H1 (cell line): ENCODE results near the gene TMEM255B. TPM values are rescaled to one million over a fixed set of nuclear protein-coding genes. Genes with fewer than 3 reads are reported as not detected.
A peak's percentile ranks its signal among the peaks of the same experiment; 100 is the strongest.

ENCODE experiments used
- CTCF ChIA-PET: fragments of 300-600 bp; sonication (Branson Sonifier 250); formaldehyde crosslinking; loops from one replicate; lab custom pipeline; 2021; ENCODE audit not compliant: partially characterized antibody; lab: Charles Lee
- POLR2A ChIA-PET: fragments of 300-600 bp; sonication (Branson Sonifier 250); formaldehyde crosslinking; loops from one replicate; lab custom pipeline; 2021; ENCODE audit warnings: inconsistent platforms; ENCODE audit not compliant: partially characterized antibody; lab: Charles Lee
- DNase-seq, 2 experiments: peaks; one replicate each; pipeline versions ENCODE4 v3.0.0 to v3.0.0-alpha.2; 2010 to 2022; ENCODE audit warnings: low spot score in 2 of 2, low read depth in 1 of 2, mixed read lengths in 1 of 2
- FAIRE-seq: peaks from 2 replicates; lab custom pipeline; 2011; peaks lifted over from hg19 to GRCh38; lab: Jason Lieb, UNC
- H2AFZ ChIP-seq: 2 replicates; pipeline ENCODE4 v1.8.1; 2012; ENCODE audit warnings: low read length, inconsistent platforms
- H2AK5ac ChIP-seq: 2 replicates; pipeline ENCODE4 v1.6.1; 2013; ENCODE audit warnings: low read depth, low read length
- H2BK120ac ChIP-seq: replicated peaks from 2 replicates; pipeline ENCODE3; 2013; ENCODE audit warnings: low read depth, low read length, inconsistent platforms
- H2BK12ac ChIP-seq: 2 replicates; pipeline ENCODE4 v1.6.1; 2013; ENCODE audit warnings: low read depth, low read length
- H2BK15ac ChIP-seq: 2 replicates; pipeline ENCODE4 v1.6.1; 2013; ENCODE audit warnings: low read length
- H2BK20ac ChIP-seq: 2 replicates; pipeline ENCODE4 v1.6.1; 2013; ENCODE audit warnings: low read length
- H2BK5ac ChIP-seq: 2 replicates; pipeline ENCODE4 v1.6.1; 2013; ENCODE audit warnings: low read depth, low read length
- H3K14ac ChIP-seq: 2 replicates; pipeline ENCODE4 v1.6.1; 2013; ENCODE audit warnings: inconsistent platforms; ENCODE audit not compliant: insufficient read length
- H3K18ac ChIP-seq: 2 replicates; pipeline ENCODE4 v1.6.1; 2013; ENCODE audit warnings: low read length; ENCODE audit errors: extremely low read depth
- H3K23ac ChIP-seq: 2 replicates; pipeline ENCODE4 v1.6.1; 2013; ENCODE audit warnings: inconsistent platforms; ENCODE audit not compliant: insufficient read length
- H3K23me2 ChIP-seq: 2 replicates; pipeline ENCODE4 v1.6.1; 2013; ENCODE audit warnings: low read depth, low read length
- H3K27ac ChIP-seq: 2 replicates; pipeline ENCODE4 v1.6.1; 2011; ENCODE audit warnings: low read depth, low read length, inconsistent platforms
- H3K27me3 ChIP-seq, 4 experiments: replicated peaks in 1 of 4; 1 replicate in 1 of 4; 2 replicates in 3 of 4; pipeline versions ENCODE4 v1.6.1 to v1.8.1; 2011 to 2013; ENCODE audit warnings: low read length in 3 of 4, mild to moderate bottlenecking in 3 of 4, inconsistent platforms in 2 of 4, mixed read lengths in 2 of 4, moderate library complexity in 1 of 4; ENCODE audit not compliant: control insufficient read depth in 3 of 4, insufficient read depth in 3 of 4; ENCODE audit errors: extremely low read depth in 1 of 4
- H3K36me3 ChIP-seq, 4 experiments: 2 replicates each; pipeline versions ENCODE4 v1.6.1 to v1.8.1; 2011 to 2013; ENCODE audit warnings: mild to moderate bottlenecking in 4 of 4, low read length in 3 of 4, moderate library complexity in 2 of 4, control low read depth in 1 of 4, inconsistent platforms in 1 of 4; ENCODE audit not compliant: insufficient read depth in 4 of 4, control insufficient read depth in 2 of 4
- H3K4ac ChIP-seq: replicated peaks from 2 replicates; pipeline ENCODE3; 2013; ENCODE audit warnings: low read length, low read depth, mixed read lengths, inconsistent platforms; ENCODE audit not compliant: insufficient read length
- H3K4me1 ChIP-seq, 4 experiments: replicated peaks in 1 of 4; 1 replicate in 1 of 4; 2 replicates in 3 of 4; pipeline versions ENCODE4 v1.6.1 to v1.8.1; 2011 to 2013; ENCODE audit warnings: low read length in 3 of 4, inconsistent platforms in 2 of 4, mixed read lengths in 1 of 4; ENCODE audit not compliant: insufficient read depth in 4 of 4, control insufficient read depth in 3 of 4
- H3K4me2 ChIP-seq, 2 experiments: 2 replicates each; pipeline versions ENCODE4 v1.6.1 to v1.8.1; 2011 to 2013; ENCODE audit warnings: low read depth in 2 of 2, low read length in 2 of 2, control low read depth in 1 of 2, inconsistent platforms in 1 of 2, mild to moderate bottlenecking in 1 of 2; ENCODE audit not compliant: insufficient read depth in 1 of 2
- H3K4me3 ChIP-seq, 4 experiments: fragments of 200-600, 300-600 bp in 1 of 4; sonication (generic), shearing (Covaris generic), sonication (Bioruptor Twin) in 1 of 4; 2 replicates each; pipeline versions ENCODE4 v1.5.1 to v1.8.1; 2011 to 2016; ENCODE audit warnings: low read length in 4 of 4, low read depth in 3 of 4, control low read depth in 2 of 4, inconsistent platforms in 2 of 4, mild to moderate bottlenecking in 2 of 4, mixed read lengths in 1 of 4, moderate library complexity in 1 of 4; ENCODE audit not compliant: insufficient read depth in 2 of 4; ENCODE audit errors: extremely low read depth in 1 of 4
- H3K56ac ChIP-seq: replicated peaks from 2 replicates; pipeline ENCODE3; 2013; ENCODE audit warnings: low read depth, mild to moderate bottlenecking, mixed read lengths, low read length, inconsistent platforms; ENCODE audit not compliant: insufficient read length
- H3K79me1 ChIP-seq: 2 replicates; pipeline ENCODE4 v1.6.1; 2013; ENCODE audit warnings: low read depth, low read length, control low read depth
- H3K79me2 ChIP-seq, 2 experiments: 2 replicates each; pipeline versions ENCODE4 v1.6.1 to v1.8.1; 2012 to 2013; ENCODE audit warnings: low read length in 2 of 2, mild to moderate bottlenecking in 2 of 2, inconsistent platforms in 1 of 2; ENCODE audit not compliant: insufficient read depth in 2 of 2, control insufficient read depth in 1 of 2
- H3K9ac ChIP-seq, 4 experiments: replicated peaks in 1 of 4; 1 replicate in 1 of 4; 2 replicates in 3 of 4; pipeline versions ENCODE4 v1.6.1 to v1.8.1; 2011 to 2013; ENCODE audit warnings: low read depth in 3 of 4, low read length in 3 of 4, control low read depth in 2 of 4, mild to moderate bottlenecking in 2 of 4, moderate library complexity in 2 of 4, inconsistent platforms in 1 of 4; ENCODE audit errors: extremely low read depth in 1 of 4
- H3K9me3 ChIP-seq, 2 experiments: 2 replicates each; pipeline versions ENCODE4 v1.6.1 to v1.8.1; 2012 to 2013; ENCODE audit warnings: mild to moderate bottlenecking in 2 of 2, moderate library complexity in 2 of 2, control low read depth in 1 of 2, inconsistent platforms in 1 of 2, low read depth in 1 of 2, low read length in 1 of 2, mixed read lengths in 1 of 2; ENCODE audit not compliant: insufficient read depth in 2 of 2
- H4K20me1 ChIP-seq, 2 experiments: replicated peaks in 1 of 2; 2 replicates each; pipeline versions ENCODE3 to v1.8.1; 2011 to 2013; ENCODE audit warnings: inconsistent platforms in 2 of 2, low read length in 2 of 2, mild to moderate bottlenecking in 1 of 2; ENCODE audit not compliant: insufficient read depth in 2 of 2, control insufficient read depth in 1 of 2
- H4K5ac ChIP-seq: 2 replicates; pipeline ENCODE4 v1.6.1; 2013; ENCODE audit warnings: low read length, low read depth, mixed read lengths, inconsistent platforms; ENCODE audit not compliant: insufficient read length
- H4K8ac ChIP-seq: 2 replicates; pipeline ENCODE4 v1.8.0; 2013; ENCODE audit warnings: mild to moderate bottlenecking, moderate library complexity, low read length, inconsistent platforms; ENCODE audit not compliant: insufficient read depth; ENCODE audit errors: extremely low read depth
- H4K91ac ChIP-seq: replicated peaks from 2 replicates; pipeline ENCODE3; 2013; ENCODE audit warnings: low read length, mixed read lengths, inconsistent platforms; ENCODE audit not compliant: insufficient read length
- BRCA1 ChIP-seq: IDR thresholded peaks from 2 replicates; pipeline ENCODE4 v1.6.1; 2012; ENCODE audit warnings: low read depth, low read length, improper control_type of control experiment
- WGBS, 2 experiments: shearing (Covaris generic) in 1 of 2; methylation state at CpG; one replicate each; pipeline versions ENCODE4 v1.1.6 to v1.1.7; 2013 to 2015; ENCODE audit warnings: low lambda C conversion rate in 2 of 2, mixed read lengths in 2 of 2, inconsistent platforms in 1 of 2, low coverage in 1 of 2, missing lambda C conversion rate in 1 of 2; ENCODE audit not compliant: insufficient replicate concordance in 2 of 2, insufficient coverage in 1 of 2, insufficient read length in 1 of 2; ENCODE audit errors: extremely low coverage in 1 of 2, missing lambda C conversion rate in 1 of 2; 5-methylcytosine and 5-hydroxymethylcytosine counted together
- polyA plus RNA-seq, 7 experiments: library from polyadenylated mRNA; depleted of rRNA in 3 of 7; stranded (reverse) in 5 of 7; unstranded in 2 of 7; fragments of >200 nt in 5 of 7; fragments of 200-250 nt in 2 of 7; gene quantifications; 1 replicate in 5 of 7; 2 replicates in 1 of 7; 4 replicates in 1 of 7; pipeline versions ENCODE4 v1.2.1 to v1.2.3, GENCODE V29; 2011 to 2013; ENCODE audit warnings: missing spikeins in 2 of 7, mixed read lengths in 2 of 7
- total RNA-seq: library from RNA; stranded (reverse); fragmentation: NEBNext Ultra II Directional; extraction: Animal tissue kit (Norgen Biotek cat#: 25700); gene quantifications from 2 replicates; pipeline ENCODE4 v1.2.1, GENCODE V29; 2021

Gene TMEM255B
- total and polyA plus RNA-seq, 2 of the 8 experiments (the other 6 are each of a cell fraction or from before 2014, with no cell fraction given), result 3.4 to 4.4 TPM

GRCh38 chr13:113815151-113816058, 56.4 kb downstream of the TMEM255B start:
- H4K91ac ChIP-seq, result no peak overlapping the region
- peak overlapping the region; percentile 23; the same call in 1 of the 2 replicates for H2BK12ac ChIP-seq
- peak overlapping the region; percentile 75; the same call in 1 of the 2 replicates for H2AK5ac ChIP-seq
- H3K27ac ChIP-seq, result no peak overlapping the region
- WGBS, 2 experiments, result 89% methylated on average over 42 of the region's 42 CpGs; no CpG with 5 or more reads in 1 of the 2 experiments
- no peak overlapping the region for H3K4me3 ChIP-seq
- no peaks in the 10 kb centered on the region for H3K27me3 ChIP-seq
- H3K79me1 ChIP-seq, result no peaks in the 10 kb centered on the region
- no peak overlapping the region for H3K14ac ChIP-seq
- H3K4me1 ChIP-seq, result no peaks in the 10 kb centered on the region
- H3K4ac ChIP-seq, result no peak overlapping the region
- POLR2A ChIA-PET, result no interaction called here
- H3K79me2 ChIP-seq, result no peaks in the 10 kb centered on the region
- peaks cover 0 to 2% of the 10 kb centered on the region in 2 experiments for H4K20me1 ChIP-seq
- no peaks in the 10 kb centered on the region for H3K9me3 ChIP-seq
- H3K36me3 ChIP-seq, result no peaks in the 10 kb centered on the region
- H2BK5ac ChIP-seq, result no peak overlapping the region
- DNase-seq (no peak), FAIRE-seq (no peak)
- H3K23ac ChIP-seq, result no peak overlapping the region
- no peak overlapping the region for H4K5ac ChIP-seq
- no peak overlapping the region for H3K18ac ChIP-seq
- H3K56ac ChIP-seq, result no peak overlapping the region
- H3K9ac ChIP-seq, result no peak overlapping the region
- CTCF ChIA-PET, result interaction anchor here (1.1 to 2.8 kb wide), 3 partner anchors 12 to 91 kb away, joined by 5 to 24 read pairs (median 6); no protein-coding TSS in a partner anchor
- no peak overlapping the region for H3K4me2 ChIP-seq
- H3K23me2 ChIP-seq, result no peaks in the 10 kb centered on the region
- no peak overlapping the region for H2BK120ac ChIP-seq
- H4K8ac ChIP-seq, result no peak overlapping the region
- H2BK15ac ChIP-seq, result peak overlapping the region; percentile 75; the same call in 1 of the 2 replicates
- no peak overlapping the region for H2AFZ ChIP-seq
- no peak overlapping the region for H2BK20ac ChIP-seq
- TF ChIP-seq BRCA1, result no peak
